IMR-90 (cell line): Measurements from ENCODE around the gene SMLR1. TPM values are rescaled to one million over a fixed set of nuclear protein-coding genes. Genes with fewer than 3 reads are reported as not detected.

Experiments used
- ATAC-seq: fragments of 200-7000 bp; cut with Tn5 transposase; 2 replicates; pipeline ENCODE4 v1.9.1; 2020; ENCODE audit warnings: low read depth, mild to moderate bottlenecking, moderate library complexity
- BruUV-seq: library from RNA; stranded (reverse); fragments of 400-500 nt; replicated peaks from 2 replicates; lab custom pipeline; 2021; lab: Mats Ljungman, UMichigan
- CTCF ChIA-PET: fragments of 300-600 bp; formaldehyde crosslinking; extraction: SDS; loops from one replicate; lab custom pipeline; 2021; ENCODE audit warnings: antibody characterized with exemption; lab: Yijun Ruan, JAX
- POLR2A ChIA-PET: fragments of 300-600 bp; sonication (Branson Sonifier 250); formaldehyde crosslinking; loops from one replicate; lab custom pipeline; 2022; ENCODE audit warnings: antibody characterized with exemption; ENCODE audit not compliant: unreplicated experiment; lab: Charles Lee
- DNase-seq: peaks from one replicate; pipeline ENCODE4 v3.0.0; 2013
- H2AFZ ChIP-seq: replicated peaks from 2 replicates; pipeline ENCODE3; 2013; ENCODE audit warnings: low read length, mild to moderate bottlenecking; ENCODE audit not compliant: poor library complexity
- H2AK5ac ChIP-seq: 2 replicates; pipeline ENCODE4 v1.6.1; 2013; ENCODE audit warnings: low read depth, low read length, inconsistent platforms
- H2AK9ac ChIP-seq: replicated peaks from 2 replicates; pipeline ENCODE3; 2013; ENCODE audit warnings: mild to moderate bottlenecking, low read depth, low read length, moderate library complexity; ENCODE audit not compliant: poor library complexity
- H2BK120ac ChIP-seq: 2 replicates; pipeline ENCODE4 v1.6.1; 2013; ENCODE audit warnings: low read depth, low read length, inconsistent platforms
- H2BK15ac ChIP-seq: 3 replicates; pipeline ENCODE4 v1.6.1; 2013; ENCODE audit warnings: low read depth, low read length, inconsistent platforms
- H2BK20ac ChIP-seq: 2 replicates; pipeline ENCODE4 v1.6.1; 2013; ENCODE audit warnings: low read depth, mild to moderate bottlenecking, inconsistent platforms, low read length, moderate library complexity
- H2BK5ac ChIP-seq: 2 replicates; pipeline ENCODE4 v1.6.1; 2013; ENCODE audit warnings: mild to moderate bottlenecking, low read depth, low read length, inconsistent platforms; ENCODE audit not compliant: poor library complexity, severe bottlenecking
- H3K14ac ChIP-seq: replicated peaks from 2 replicates; pipeline ENCODE4 v1.6.1; 2013; ENCODE audit warnings: low read depth, low read length, inconsistent platforms
- H3K18ac ChIP-seq: 2 replicates; pipeline ENCODE4 v1.6.1; 2013; ENCODE audit warnings: low read depth, low read length, control low read depth
- H3K23ac ChIP-seq: 2 replicates; pipeline ENCODE4 v1.6.1; 2013; ENCODE audit warnings: low read depth, low read length, inconsistent platforms
- H3K27ac ChIP-seq: 2 replicates; pipeline ENCODE4 v1.5.1; 2013; ENCODE audit warnings: mild to moderate bottlenecking, control low read depth, low read length; ENCODE audit not compliant: insufficient read depth
- H3K27me3 ChIP-seq: 2 replicates; pipeline ENCODE4 v1.6.1; 2013; ENCODE audit warnings: low read length; ENCODE audit not compliant: control insufficient read depth, insufficient read depth
- H3K36me3 ChIP-seq: 2 replicates; pipeline ENCODE4 v1.6.1; 2013; ENCODE audit warnings: low read length, mixed read lengths; ENCODE audit not compliant: control insufficient read depth, insufficient read depth
- H3K4ac ChIP-seq: 2 replicates; pipeline ENCODE4 v1.6.1; 2013; ENCODE audit warnings: low read depth, low read length, inconsistent platforms
- H3K4me1 ChIP-seq: 2 replicates; pipeline ENCODE4 v1.6.1; 2013; ENCODE audit warnings: low read length, mixed read lengths; ENCODE audit not compliant: control insufficient read depth, insufficient read depth
- H3K4me2 ChIP-seq: 2 replicates; pipeline ENCODE4 v1.6.1; 2013; ENCODE audit warnings: low read depth, mild to moderate bottlenecking, control low read depth, low read length, moderate library complexity
- H3K4me3 ChIP-seq: 2 replicates; pipeline ENCODE4 v1.5.1; 2013; ENCODE audit warnings: low read depth, mild to moderate bottlenecking, control low read depth, low read length, moderate library complexity; ENCODE audit not compliant: insufficient read depth
- H3K56ac ChIP-seq: 2 replicates; pipeline ENCODE4 v1.6.1; 2013; ENCODE audit warnings: low read length, inconsistent platforms; ENCODE audit not compliant: insufficient read depth; ENCODE audit errors: extremely low read depth
- H3K79me1 ChIP-seq, 2 experiments: 2 replicates each; pipeline ENCODE4 v1.6.1; 2013; ENCODE audit warnings: low read length in 2 of 2, inconsistent platforms in 1 of 2, low read depth in 1 of 2
- H3K9ac ChIP-seq: 2 replicates; pipeline ENCODE4 v1.6.1; 2013; ENCODE audit warnings: low read depth, low read length, control low read depth
- H3K9me1 ChIP-seq: 2 replicates; pipeline ENCODE4 v1.6.1; 2013; ENCODE audit warnings: low read length, inconsistent platforms; ENCODE audit not compliant: insufficient read depth
- H3K9me3 ChIP-seq: 2 replicates; pipeline ENCODE4 v1.6.1; 2013; ENCODE audit warnings: low read length; ENCODE audit not compliant: control insufficient read depth, insufficient read depth
- H4K20me1 ChIP-seq: 2 replicates; pipeline ENCODE4 v1.6.1; 2013; ENCODE audit warnings: low read length, inconsistent platforms; ENCODE audit not compliant: insufficient read depth
- H4K5ac ChIP-seq: 2 replicates; pipeline ENCODE4 v1.6.1; 2013; ENCODE audit warnings: mild to moderate bottlenecking, low read depth, low read length, control low read depth
- H4K8ac ChIP-seq, 2 experiments: 2 replicates each; pipeline ENCODE4 v1.6.1; 2013; ENCODE audit warnings: low read depth in 2 of 2, low read length in 2 of 2, control low read depth in 1 of 2, inconsistent platforms in 1 of 2
- H4K91ac ChIP-seq: 2 replicates; pipeline ENCODE4 v1.6.1; 2013; ENCODE audit warnings: low read depth, low read length, inconsistent platforms; ENCODE audit not compliant: insufficient read depth
- CEBPB ChIP-seq: IDR thresholded peaks from 2 replicates; pipeline ENCODE4 v1.6.1; 2012; ENCODE audit warnings: low read depth, low read length, improper control_type of control experiment
- CHD1 ChIP-seq: IDR thresholded peaks from 2 replicates; pipeline ENCODE4 v1.6.1; 2012; ENCODE audit warnings: low read depth, low read length, improper control_type of control experiment
- FOS ChIP-seq: fragments of 150-350 bp; IDR thresholded peaks from 2 replicates; pipeline ENCODE4 v1.6.1; 2016; ENCODE audit warnings: low read depth, low read length
- MAFK ChIP-seq: IDR thresholded peaks from 2 replicates; pipeline ENCODE4 v1.6.1; 2012; ENCODE audit warnings: low read depth, low read length, improper control_type of control experiment
- MAZ ChIP-seq: IDR thresholded peaks from 2 replicates; pipeline ENCODE4 v1.6.1; 2012; ENCODE audit warnings: low read depth, mild to moderate bottlenecking, low read length, improper control_type of control experiment, moderate library complexity, borderline replicate concordance
- MXI1 ChIP-seq: IDR thresholded peaks from 2 replicates; pipeline ENCODE4 v1.6.1; 2012; ENCODE audit warnings: low read depth, mild to moderate bottlenecking, low read length, moderate library complexity, borderline replicate concordance
- NFE2L2 ChIP-seq: fragments of 150-350 bp; IDR thresholded peaks from 2 replicates; pipeline ENCODE4 v1.6.1; 2016; ENCODE audit warnings: low read depth, mild to moderate bottlenecking, low read length
- POLR2A ChIP-seq: IDR thresholded peaks from 2 replicates; pipeline ENCODE4 v1.6.1; 2012; ENCODE audit warnings: mild to moderate bottlenecking, low read depth, low read length
- RAD21 ChIP-seq: IDR thresholded peaks from 2 replicates; pipeline ENCODE4 v1.6.1; 2012; ENCODE audit warnings: low read length, improper control_type of control experiment
- RCOR1 ChIP-seq: IDR thresholded peaks from 2 replicates; pipeline ENCODE4 v1.6.1; 2012; ENCODE audit warnings: mild to moderate bottlenecking, low read length, improper control_type of control experiment; ENCODE audit not compliant: insufficient replicate concordance
- RFX5 ChIP-seq: IDR thresholded peaks from 2 replicates; pipeline ENCODE4 v1.8.0; 2012; ENCODE audit warnings: low read depth, mild to moderate bottlenecking, low read length, moderate library complexity
- WGBS, 2 experiments: methylation state at CpG; one replicate each; pipeline versions ENCODE4 v1.1.5 to v1.1.7; 2013; ENCODE audit warnings: missing lambda C conversion rate in 2 of 2; ENCODE audit not compliant: insufficient read length in 1 of 2; ENCODE audit errors: extremely low coverage in 2 of 2; 5-methylcytosine and 5-hydroxymethylcytosine counted together
- dilution Hi-C: fragments of 300-500 bp; cut with HindIII; formaldehyde crosslinking; loops from one replicate; pipeline ENCODE4 v1.14.3; 2018; ENCODE audit warnings: low sequenced_read_pairs; ENCODE audit not compliant: unreplicated experiment
- in situ Hi-C: fragments of 300-500 bp; cut with MboI; formaldehyde crosslinking; loops from 3 replicates; pipeline ENCODE4 v1.14.3; 2019; ENCODE audit warnings: low sequenced_read_pairs, inconsistent platforms, mixed read lengths
- intact Hi-C: fragments of 100-400 bp; cut with micrococcal nuclease; formaldehyde crosslinking; loops from 2 replicates; pipeline ENCODE4 v1.10.0; 2022
- polyA plus RNA-seq, 3 experiments: library from polyadenylated mRNA; depleted of rRNA; stranded (reverse); fragments of >200 nt; gene quantifications; 2 replicates each; pipeline ENCODE4 v1.2.3, GENCODE V29; 2012; ENCODE audit warnings: low replicate concordance in 1 of 3
- total RNA-seq: library from RNA; depleted of rRNA; stranded (reverse); fragments of >200 nt; gene quantifications from 2 replicates; pipeline ENCODE4 v1.2.3, GENCODE V29; 2012
- TF ChIP-seq, protein P1 (sequence below): fragments of 150-350 bp; IDR thresholded peaks from 2 replicates; pipeline ENCODE4 v1.6.1; 2016; ENCODE audit warnings: low read depth, mild to moderate bottlenecking, low read length, moderate library complexity, borderline replicate concordance
- TF ChIP-seq, protein P2 (sequence below): conservative IDR thresholded peaks from 2 replicates; pipeline ENCODE4 v1.5.1; 2012; ENCODE audit warnings: mild to moderate bottlenecking, low read depth, low read length, improper control_type of control experiment
- TF ChIP-seq, protein P3 (sequence below): fragments of 150-350 bp; IDR thresholded peaks from 2 replicates; pipeline ENCODE4 v1.6.1; 2017; ENCODE audit warnings: mild to moderate bottlenecking, antibody characterized with exemption, low read length, low read depth

SMLR1 gene
- total and polyA plus RNA-seq, 2 of the 4 experiments (the other 2 are of a cell fraction): not detected

DNA sequence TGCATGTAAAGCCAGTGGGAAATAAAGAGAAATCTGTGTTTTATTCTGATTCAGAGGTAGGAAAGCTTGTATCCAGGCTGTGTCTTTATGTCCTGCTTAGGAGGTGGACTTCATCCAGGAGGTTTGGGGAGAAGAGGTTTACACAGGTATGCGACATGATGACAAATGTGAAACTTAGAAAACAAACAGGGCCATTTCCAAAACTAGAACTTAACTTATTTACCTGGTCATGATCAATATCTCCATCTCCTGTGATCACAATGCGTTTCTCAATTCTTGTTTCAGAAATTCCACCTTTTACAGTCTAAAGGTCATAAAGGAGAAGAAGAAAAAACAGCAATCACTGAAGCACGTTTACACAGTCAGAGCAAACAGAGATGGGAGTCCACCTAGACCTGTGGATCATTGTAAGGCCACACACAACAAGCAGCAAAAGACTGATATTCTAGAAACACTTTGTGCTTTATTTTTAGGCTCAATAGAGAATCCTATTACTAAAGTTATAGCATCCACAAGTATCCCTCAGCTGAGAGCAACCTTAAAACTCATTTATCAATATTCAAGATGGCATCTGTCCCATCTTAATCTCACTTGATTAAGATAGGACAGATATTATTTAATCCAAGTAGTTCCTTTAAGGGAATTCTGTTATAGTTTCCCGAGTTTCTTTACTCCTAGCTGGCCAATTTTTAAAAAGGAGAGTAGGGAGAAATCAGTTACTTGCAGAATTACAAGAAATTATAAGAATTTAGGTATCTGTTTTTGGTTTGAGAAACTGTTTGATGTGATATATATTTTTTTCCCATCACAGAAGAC, 36.4 kb downstream of the SMLR1 start:
- no peak overlapping the region for H3K4me3 ChIP-seq
- peaks cover 4% of the 10 kb centered on the region; the same call in 1 of the 2 replicates for H3K9me1 ChIP-seq
- no peak overlapping the region for H2BK5ac ChIP-seq
- no peak overlapping the region for H3K18ac ChIP-seq
- no peak overlapping the region for H4K5ac ChIP-seq
- TF ChIP-seq RFX5 (no peak), MAFK (no peak), NFE2L2 (no peak), CHD1 (no peak), CEBPB (no peak), RCOR1 (no peak), POLR2A (no peak), RAD21 (no peak), FOS (no peak), MAZ (no peak), MXI1 (no peak)
- TF ChIP-seq, protein P1, sequence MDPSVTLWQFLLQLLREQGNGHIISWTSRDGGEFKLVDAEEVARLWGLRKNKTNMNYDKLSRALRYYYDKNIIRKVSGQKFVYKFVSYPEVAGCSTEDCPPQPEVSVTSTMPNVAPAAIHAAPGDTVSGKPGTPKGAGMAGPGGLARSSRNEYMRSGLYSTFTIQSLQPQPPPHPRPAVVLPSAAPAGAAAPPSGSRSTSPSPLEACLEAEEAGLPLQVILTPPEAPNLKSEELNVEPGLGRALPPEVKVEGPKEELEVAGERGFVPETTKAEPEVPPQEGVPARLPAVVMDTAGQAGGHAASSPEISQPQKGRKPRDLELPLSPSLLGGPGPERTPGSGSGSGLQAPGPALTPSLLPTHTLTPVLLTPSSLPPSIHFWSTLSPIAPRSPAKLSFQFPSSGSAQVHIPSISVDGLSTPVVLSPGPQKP: no peak
- TF ChIP-seq, protein P2, sequence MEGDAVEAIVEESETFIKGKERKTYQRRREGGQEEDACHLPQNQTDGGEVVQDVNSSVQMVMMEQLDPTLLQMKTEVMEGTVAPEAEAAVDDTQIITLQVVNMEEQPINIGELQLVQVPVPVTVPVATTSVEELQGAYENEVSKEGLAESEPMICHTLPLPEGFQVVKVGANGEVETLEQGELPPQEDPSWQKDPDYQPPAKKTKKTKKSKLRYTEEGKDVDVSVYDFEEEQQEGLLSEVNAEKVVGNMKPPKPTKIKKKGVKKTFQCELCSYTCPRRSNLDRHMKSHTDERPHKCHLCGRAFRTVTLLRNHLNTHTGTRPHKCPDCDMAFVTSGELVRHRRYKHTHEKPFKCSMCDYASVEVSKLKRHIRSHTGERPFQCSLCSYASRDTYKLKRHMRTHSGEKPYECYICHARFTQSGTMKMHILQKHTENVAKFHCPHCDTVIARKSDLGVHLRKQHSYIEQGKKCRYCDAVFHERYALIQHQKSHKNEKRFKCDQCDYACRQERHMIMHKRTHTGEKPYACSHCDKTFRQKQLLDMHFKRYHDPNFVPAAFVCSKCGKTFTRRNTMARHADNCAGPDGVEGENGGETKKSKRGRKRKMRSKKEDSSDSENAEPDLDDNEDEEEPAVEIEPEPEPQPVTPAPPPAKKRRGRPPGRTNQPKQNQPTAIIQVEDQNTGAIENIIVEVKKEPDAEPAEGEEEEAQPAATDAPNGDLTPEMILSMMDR: no peak
- TF ChIP-seq, protein P3, sequence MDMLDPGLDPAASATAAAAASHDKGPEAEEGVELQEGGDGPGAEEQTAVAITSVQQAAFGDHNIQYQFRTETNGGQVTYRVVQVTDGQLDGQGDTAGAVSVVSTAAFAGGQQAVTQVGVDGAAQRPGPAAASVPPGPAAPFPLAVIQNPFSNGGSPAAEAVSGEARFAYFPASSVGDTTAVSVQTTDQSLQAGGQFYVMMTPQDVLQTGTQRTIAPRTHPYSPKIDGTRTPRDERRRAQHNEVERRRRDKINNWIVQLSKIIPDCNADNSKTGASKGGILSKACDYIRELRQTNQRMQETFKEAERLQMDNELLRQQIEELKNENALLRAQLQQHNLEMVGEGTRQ: no peak
- in situ Hi-C loops: no loop called here
- no peak for DNase-seq
- no TSS peak for BruUV-seq
- H3K9ac ChIP-seq: no peak overlapping the region
- no peaks in the 10 kb centered on the region for H3K4me1 ChIP-seq
- H2AK5ac ChIP-seq: no peak overlapping the region
- no peak for ATAC-seq
- no peaks in the 10 kb centered on the region for H3K27me3 ChIP-seq
- no peak overlapping the region for H2BK15ac ChIP-seq
- dilution Hi-C loops: no loop called here
- no peak overlapping the region for H2AK9ac ChIP-seq
- H4K91ac ChIP-seq: no peak overlapping the region
- no peak overlapping the region for H2AFZ ChIP-seq
- intact Hi-C loops: no loop called here
- ChIA-PET POLR2A (no interaction called here), CTCF (no interaction called here)
- no peak overlapping the region for H2BK20ac ChIP-seq
- peaks cover under 1 to 7% of the 10 kb centered on the region in 2 experiments; a peak in 1 of 4 replicates for H3K79me1 ChIP-seq
- H4K20me1 ChIP-seq: no peaks in the 10 kb centered on the region
- H3K36me3 ChIP-seq: peaks cover 31% of the 10 kb centered on the region
- H4K8ac ChIP-seq: no peak overlapping the region
- H3K4me2 ChIP-seq: no peak overlapping the region
- H3K23ac ChIP-seq: no peak overlapping the region
- no peak overlapping the region for H3K14ac ChIP-seq
- H2BK120ac ChIP-seq: no peak overlapping the region
- no peaks in the 10 kb centered on the region for H3K9me3 ChIP-seq
- no peak overlapping the region for H3K56ac ChIP-seq
- no peak overlapping the region for H3K27ac ChIP-seq
- WGBS, 2 experiments: no CpG with 5 or more reads among the region's 4 CpGs
- no peak overlapping the region for H3K4ac ChIP-seq
